Erythroblast (primary cell): ENCODE data around the gene DOC2B.

Experiments
- GATA1 ChIP-seq: IDR thresholded peaks from 2 replicates; pipeline ENCODE4 v1.6.1; 2011; ENCODE audit warnings: low read depth, mild to moderate bottlenecking, control low read depth, low read length, moderate library complexity
- POLR2A ChIP-seq: IDR thresholded peaks from 2 replicates; pipeline ENCODE4 v1.6.1; 2011; ENCODE audit warnings: mild to moderate bottlenecking, low read length

DNA sequence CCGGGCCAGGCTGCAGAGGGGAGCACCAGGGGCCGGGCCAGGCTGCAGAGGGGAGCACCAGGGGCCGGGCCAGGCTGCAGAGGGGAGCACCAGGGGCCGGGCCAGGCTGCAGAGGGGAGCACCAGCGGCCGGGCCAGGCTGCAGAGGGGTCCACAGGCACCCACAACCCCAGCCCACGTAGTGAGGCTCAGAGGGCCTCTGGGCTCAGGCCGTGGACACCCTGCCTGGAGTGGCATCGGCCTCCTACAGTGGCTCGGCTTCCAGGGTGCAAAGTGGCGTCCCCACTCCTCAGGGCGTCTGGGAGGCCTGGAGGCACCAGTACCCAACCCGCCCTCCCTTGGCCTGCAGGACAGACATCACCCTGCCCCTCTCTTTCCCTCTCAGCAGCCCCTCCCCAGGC is 9.6 kb downstream of the DOC2B start:
- no peak for TF ChIP-seq POLR2A
- no peak for TF ChIP-seq GATA1
